Uterus (tissue), 4 donors: ENCODE results near the gene RPAP2. TPM values are rescaled to one million over a fixed set of nuclear protein-coding genes. Genes with fewer than 3 reads are reported as not detected.

Experiments
- DNase-seq, 2 donors: peaks; one replicate each; pipeline ENCODE4 v3.0.0-alpha.2; 2019 to 2020
- H3K27ac ChIP-seq, 2 donors: fragments of 200-600 bp; sonication (generic); 1 replicate in 1 of 2; 2 replicates in 1 of 2; pipeline ENCODE4 v1.5.1; 2016 to 2018
- H3K27me3 ChIP-seq, 2 donors: fragments of 200-600 bp; sonication (generic); one replicate each; pipeline ENCODE4 v1.5.1; 2018 to 2019; ENCODE audit warnings: control low read depth in 1 of 2
- H3K36me3 ChIP-seq, 2 donors: fragments of 200-600 bp; sonication (generic); one replicate each; pipeline ENCODE4 v1.5.1; 2019; ENCODE audit warnings: control low read depth in 1 of 2
- H3K4me1 ChIP-seq, 2 donors: fragments of 200-600 bp; sonication (generic); one replicate each; pipeline ENCODE4 v1.5.1; 2018 to 2019; ENCODE audit warnings: control low read depth in 1 of 2
- H3K4me3 ChIP-seq, 2 donors: fragments of 200-600 bp; sonication (generic); 1 replicate in 1 of 2; 2 replicates in 1 of 2; pipeline ENCODE4 v1.5.1; 2018 to 2019; ENCODE audit warnings: mild to moderate bottlenecking in 1 of 2
- H3K9me3 ChIP-seq, 2 donors: fragments of 200-600 bp; sonication (generic); one replicate each; pipeline ENCODE4 v1.5.1; 2019; ENCODE audit warnings: control low read depth in 1 of 2
- POLR2A ChIP-seq, 2 donors: fragments of 450-650 bp; IDR thresholded peaks; one replicate each; pipeline ENCODE4 v1.6.1; 2016; ENCODE audit warnings: antibody characterized with exemption in 2 of 2, mild to moderate bottlenecking in 1 of 2, moderate library complexity in 1 of 2
- intact Hi-C: fragments of 100-400 bp; cut with DNase I; formaldehyde crosslinking; loops from one replicate; pipeline ENCODE4 v1.15.1; 2023; ENCODE audit warnings: low total_unique reads
- total RNA-seq, 4 donors: library from RNA; depleted of rRNA in 3 of 4; stranded (reverse); fragments of >200 nt in 3 of 4; gene quantifications; one replicate each; pipeline versions ENCODE4 v1.1.0 to v1.2.4, GENCODE V29; 2014 to 2023
- TF ChIP-seq, protein P1 (sequence below), 4 experiments: fragments of 200-600 bp in 2 of 4; fragments of 450-650 bp in 2 of 4; sonication (generic) in 2 of 4; IDR thresholded peaks; one replicate each; pipeline ENCODE4 v1.5.1; 2016 to 2019; ENCODE audit warnings: antibody characterized with exemption in 4 of 4, mild to moderate bottlenecking in 2 of 4, moderate library complexity in 1 of 4
- donor health status: DM: yes; HTN: yes; CAD: no.

The RPAP2 gene
- total RNA-seq, 4 donors from 2014 or later = 7.6 to 131 (median 54.9) TPM

DNA sequence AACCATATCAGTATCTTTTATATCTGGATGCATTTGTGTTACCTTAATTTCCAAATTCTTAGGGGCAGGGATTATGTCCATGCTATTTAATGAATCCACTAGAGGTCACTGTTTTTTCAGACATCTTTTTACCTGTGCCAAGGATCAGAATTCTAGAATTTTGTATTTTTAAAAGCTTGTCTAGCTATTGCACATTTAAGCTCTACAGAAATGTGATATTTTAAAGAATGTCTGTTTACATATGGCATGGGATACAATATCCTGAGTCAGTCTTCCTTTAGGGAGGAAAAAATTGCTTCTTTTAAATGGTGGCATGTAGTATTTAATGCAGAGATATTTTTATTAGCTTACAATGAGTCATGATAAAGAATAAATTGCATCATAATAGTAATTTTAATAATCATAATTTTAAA lies 11.3 kb downstream of the RPAP2 start:
- H3K27me3 ChIP-seq = no peaks in the 10 kb centered on the region
- TF ChIP-seq, protein P1, sequence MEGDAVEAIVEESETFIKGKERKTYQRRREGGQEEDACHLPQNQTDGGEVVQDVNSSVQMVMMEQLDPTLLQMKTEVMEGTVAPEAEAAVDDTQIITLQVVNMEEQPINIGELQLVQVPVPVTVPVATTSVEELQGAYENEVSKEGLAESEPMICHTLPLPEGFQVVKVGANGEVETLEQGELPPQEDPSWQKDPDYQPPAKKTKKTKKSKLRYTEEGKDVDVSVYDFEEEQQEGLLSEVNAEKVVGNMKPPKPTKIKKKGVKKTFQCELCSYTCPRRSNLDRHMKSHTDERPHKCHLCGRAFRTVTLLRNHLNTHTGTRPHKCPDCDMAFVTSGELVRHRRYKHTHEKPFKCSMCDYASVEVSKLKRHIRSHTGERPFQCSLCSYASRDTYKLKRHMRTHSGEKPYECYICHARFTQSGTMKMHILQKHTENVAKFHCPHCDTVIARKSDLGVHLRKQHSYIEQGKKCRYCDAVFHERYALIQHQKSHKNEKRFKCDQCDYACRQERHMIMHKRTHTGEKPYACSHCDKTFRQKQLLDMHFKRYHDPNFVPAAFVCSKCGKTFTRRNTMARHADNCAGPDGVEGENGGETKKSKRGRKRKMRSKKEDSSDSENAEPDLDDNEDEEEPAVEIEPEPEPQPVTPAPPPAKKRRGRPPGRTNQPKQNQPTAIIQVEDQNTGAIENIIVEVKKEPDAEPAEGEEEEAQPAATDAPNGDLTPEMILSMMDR (IDR thresholded peaks at IDR 0.05) = peak; percentile 23 to 38 (median 31)
- no peak for TF ChIP-seq POLR2A (IDR thresholded peaks at IDR 0.05)
- intact Hi-C loops = no loop called here
- no peak overlapping the region for H3K27ac ChIP-seq
- H3K36me3 ChIP-seq = no peaks in the 10 kb centered on the region
- H3K9me3 ChIP-seq = no peaks in the 10 kb centered on the region
- no peak for DNase-seq
- no peak overlapping the region for H3K4me3 ChIP-seq
- H3K4me1 ChIP-seq = no peaks in the 10 kb centered on the region

DNA sequence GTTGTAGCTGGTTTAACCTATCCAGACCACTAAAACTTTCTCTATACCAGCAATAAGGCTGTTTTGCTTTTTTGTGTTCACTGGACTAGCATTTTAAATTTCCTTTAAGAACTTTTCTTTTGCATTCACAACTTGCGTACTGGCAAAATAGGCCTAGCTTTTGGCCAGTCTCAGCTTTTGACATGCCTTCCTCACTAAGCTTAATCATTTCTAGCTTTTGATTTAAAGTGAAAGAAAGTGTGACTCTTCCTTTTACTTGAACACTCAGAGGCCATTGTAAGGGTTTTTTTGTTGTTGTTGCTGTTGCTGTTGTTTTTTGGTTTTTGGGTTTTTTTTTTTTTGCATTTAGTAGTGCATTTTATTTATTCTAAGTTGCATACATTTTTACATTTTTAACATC lies 15.2 kb downstream of the RPAP2 start:
- no peaks in the 10 kb centered on the region for H3K4me1 ChIP-seq
- no peak overlapping the region for H3K4me3 ChIP-seq
- TF ChIP-seq, protein P1 (IDR thresholded peaks at IDR 0.05) = no peak
- no peak for TF ChIP-seq POLR2A (IDR thresholded peaks at IDR 0.05)
- intact Hi-C loops = no loop called here
- H3K27me3 ChIP-seq = no peaks in the 10 kb centered on the region
- no peak overlapping the region for H3K27ac ChIP-seq
- no peak for DNase-seq
- no peaks in the 10 kb centered on the region for H3K9me3 ChIP-seq
- H3K36me3 ChIP-seq = no peaks in the 10 kb centered on the region

DNA sequence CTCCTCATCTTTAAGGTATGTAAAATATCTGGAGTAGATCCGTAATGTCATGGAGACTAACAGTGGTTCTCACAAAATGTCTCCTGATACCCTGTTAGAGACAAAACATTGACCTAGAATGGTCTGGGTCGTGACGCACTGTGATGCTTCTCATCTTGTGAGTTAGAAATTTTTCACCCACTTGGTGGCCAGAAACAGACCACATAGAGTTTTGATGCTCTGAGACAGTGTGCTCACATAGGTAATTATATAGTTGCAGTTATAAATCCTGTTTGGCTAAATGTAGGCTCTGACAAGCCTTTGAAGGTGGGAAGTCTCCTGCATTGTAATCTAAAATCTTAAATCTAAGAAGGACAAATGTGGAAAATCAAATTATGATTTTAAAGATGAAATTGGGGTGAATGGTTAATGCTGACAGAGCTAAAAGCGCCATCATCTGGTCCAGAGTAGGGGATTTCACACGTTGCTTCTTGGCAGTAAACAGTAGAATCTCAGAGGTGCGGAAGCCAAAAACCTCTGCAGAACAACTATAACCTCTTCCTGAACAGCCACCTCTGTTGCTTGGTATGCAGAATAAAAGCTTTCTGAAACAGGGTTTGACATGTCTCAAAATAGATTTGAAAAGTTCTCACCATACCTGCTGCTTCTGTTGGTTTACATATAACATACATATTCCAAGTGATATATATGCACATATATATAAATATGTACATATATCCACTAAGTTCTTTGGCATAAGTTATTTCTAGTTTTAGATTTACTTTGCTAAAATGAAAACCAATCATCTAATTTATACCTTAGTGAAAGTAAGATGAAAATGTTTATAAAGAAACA lies 17.1 kb downstream of the RPAP2 start:
- no peak for TF ChIP-seq POLR2A (IDR thresholded peaks at IDR 0.05)
- TF ChIP-seq, protein P1 (IDR thresholded peaks at IDR 0.05) = no peak
- intact Hi-C loops = no loop called here
- no peaks in the 10 kb centered on the region for H3K9me3 ChIP-seq
- no peaks in the 10 kb centered on the region for H3K36me3 ChIP-seq
- no peaks in the 10 kb centered on the region for H3K27me3 ChIP-seq
- no peak overlapping the region for H3K27ac ChIP-seq
- no peak overlapping the region for H3K4me3 ChIP-seq
- no peaks in the 10 kb centered on the region for H3K4me1 ChIP-seq
- DNase-seq = no peak

DNA sequence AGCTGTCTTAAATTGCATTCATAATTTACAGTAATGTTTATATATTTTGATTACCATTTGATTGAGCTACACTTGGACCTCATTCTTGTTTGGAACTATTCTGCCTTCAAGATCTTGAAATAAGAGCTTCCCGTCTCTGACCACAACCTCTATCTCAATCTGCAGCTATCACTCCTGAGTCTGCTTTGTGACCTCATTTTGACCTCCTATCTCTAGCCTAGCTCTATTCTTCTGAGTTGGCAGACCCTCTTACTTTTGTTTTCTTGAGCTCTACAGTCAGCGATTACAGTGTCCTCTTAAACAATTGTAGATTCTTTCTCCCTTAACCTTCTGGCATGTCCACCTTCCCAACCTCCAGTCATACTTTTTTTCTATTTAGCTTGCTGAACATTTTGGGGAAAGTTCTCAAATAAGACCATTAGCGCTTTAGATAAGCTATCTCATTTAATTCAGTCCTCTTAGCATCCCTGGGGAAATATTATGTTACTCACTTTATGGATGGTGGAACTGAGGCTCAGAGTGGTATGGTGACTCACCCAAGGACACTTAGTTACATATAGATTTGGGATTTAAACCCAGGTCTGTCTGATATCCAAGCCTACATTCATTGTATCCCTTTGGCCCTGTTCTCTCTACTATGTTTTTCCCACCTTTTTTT lies 19.1 kb downstream of the RPAP2 start:
- H3K4me3 ChIP-seq = no peak overlapping the region
- H3K27ac ChIP-seq = no peak overlapping the region
- H3K4me1 ChIP-seq = no peaks in the 10 kb centered on the region
- no peaks in the 10 kb centered on the region for H3K9me3 ChIP-seq
- no peak for DNase-seq
- H3K27me3 ChIP-seq = no peaks in the 10 kb centered on the region
- H3K36me3 ChIP-seq = no peaks in the 10 kb centered on the region
- intact Hi-C loops = no loop called here
- no peak for TF ChIP-seq POLR2A (IDR thresholded peaks at IDR 0.05)
- TF ChIP-seq, protein P1 (IDR thresholded peaks at IDR 0.05) = no peak
